KMS-11 (cell line): ENCODE results near the gene NLRC5.

Experiments
- H2AFZ ChIP-seq: fragments of 200-600 bp; sonication (generic); 2 replicates; pipeline ENCODE4 v1.6.1; 2016; ENCODE audit warnings: antibody characterized with exemption, mixed run types, low read depth
- H3K27ac ChIP-seq: fragments of 200-600 bp; sonication (generic); 2 replicates; pipeline ENCODE4 v1.6.1; 2016; ENCODE audit warnings: mild to moderate bottlenecking, mixed run types
- H3K27me3 ChIP-seq: fragments of 200-600 bp; sonication (generic); 2 replicates; pipeline ENCODE4 v1.6.1; 2017; ENCODE audit warnings: mild to moderate bottlenecking, low read depth, mixed run types, moderate library complexity; ENCODE audit not compliant: insufficient read depth
- H3K36me3 ChIP-seq: fragments of 200-600 bp; sonication (generic); 2 replicates; pipeline ENCODE4 v1.6.1; 2017; ENCODE audit warnings: mild to moderate bottlenecking, mixed run types; ENCODE audit not compliant: insufficient read depth
- H3K4me1 ChIP-seq: fragments of 200-600 bp; sonication (generic); 2 replicates; pipeline ENCODE4 v1.6.1; 2016; ENCODE audit warnings: mild to moderate bottlenecking, low read depth, mixed run types; ENCODE audit not compliant: poor library complexity, severe bottlenecking
- H3K4me2 ChIP-seq: fragments of 200-600 bp; sonication (generic); 2 replicates; pipeline ENCODE4 v1.7.0; 2016; ENCODE audit warnings: mild to moderate bottlenecking, mixed run types
- H3K4me3 ChIP-seq: fragments of 200-600 bp; sonication (generic); IDR thresholded peaks from 2 replicates; pipeline ENCODE4 v1.6.1; 2017; ENCODE audit warnings: low read depth, low read length, mixed read lengths; ENCODE audit not compliant: insufficient read depth
- H3K79me2 ChIP-seq: fragments of 200-600 bp; sonication (generic); 2 replicates; pipeline ENCODE4 v1.6.1; 2016; ENCODE audit warnings: low read depth, mixed run types; ENCODE audit not compliant: insufficient read depth
- H3K9ac ChIP-seq: fragments of 200-600 bp; sonication (generic); 2 replicates; pipeline ENCODE4 v1.6.1; 2016; ENCODE audit warnings: mild to moderate bottlenecking, mixed run types
- H4K20me1 ChIP-seq: fragments of 200-600 bp; sonication (generic); 2 replicates; pipeline ENCODE4 v1.6.1; 2016; ENCODE audit warnings: mild to moderate bottlenecking, mixed run types; ENCODE audit not compliant: insufficient read depth
- TF ChIP-seq, protein P1 (sequence below): fragments of 200-600 bp; sonication (generic); conservative IDR thresholded peaks from 2 replicates; pipeline ENCODE4 v1.6.1; 2017; ENCODE audit warnings: low read depth, mild to moderate bottlenecking, antibody characterized with exemption, low read length, moderate library complexity, mixed read lengths

The NLRC5 gene, protein sequence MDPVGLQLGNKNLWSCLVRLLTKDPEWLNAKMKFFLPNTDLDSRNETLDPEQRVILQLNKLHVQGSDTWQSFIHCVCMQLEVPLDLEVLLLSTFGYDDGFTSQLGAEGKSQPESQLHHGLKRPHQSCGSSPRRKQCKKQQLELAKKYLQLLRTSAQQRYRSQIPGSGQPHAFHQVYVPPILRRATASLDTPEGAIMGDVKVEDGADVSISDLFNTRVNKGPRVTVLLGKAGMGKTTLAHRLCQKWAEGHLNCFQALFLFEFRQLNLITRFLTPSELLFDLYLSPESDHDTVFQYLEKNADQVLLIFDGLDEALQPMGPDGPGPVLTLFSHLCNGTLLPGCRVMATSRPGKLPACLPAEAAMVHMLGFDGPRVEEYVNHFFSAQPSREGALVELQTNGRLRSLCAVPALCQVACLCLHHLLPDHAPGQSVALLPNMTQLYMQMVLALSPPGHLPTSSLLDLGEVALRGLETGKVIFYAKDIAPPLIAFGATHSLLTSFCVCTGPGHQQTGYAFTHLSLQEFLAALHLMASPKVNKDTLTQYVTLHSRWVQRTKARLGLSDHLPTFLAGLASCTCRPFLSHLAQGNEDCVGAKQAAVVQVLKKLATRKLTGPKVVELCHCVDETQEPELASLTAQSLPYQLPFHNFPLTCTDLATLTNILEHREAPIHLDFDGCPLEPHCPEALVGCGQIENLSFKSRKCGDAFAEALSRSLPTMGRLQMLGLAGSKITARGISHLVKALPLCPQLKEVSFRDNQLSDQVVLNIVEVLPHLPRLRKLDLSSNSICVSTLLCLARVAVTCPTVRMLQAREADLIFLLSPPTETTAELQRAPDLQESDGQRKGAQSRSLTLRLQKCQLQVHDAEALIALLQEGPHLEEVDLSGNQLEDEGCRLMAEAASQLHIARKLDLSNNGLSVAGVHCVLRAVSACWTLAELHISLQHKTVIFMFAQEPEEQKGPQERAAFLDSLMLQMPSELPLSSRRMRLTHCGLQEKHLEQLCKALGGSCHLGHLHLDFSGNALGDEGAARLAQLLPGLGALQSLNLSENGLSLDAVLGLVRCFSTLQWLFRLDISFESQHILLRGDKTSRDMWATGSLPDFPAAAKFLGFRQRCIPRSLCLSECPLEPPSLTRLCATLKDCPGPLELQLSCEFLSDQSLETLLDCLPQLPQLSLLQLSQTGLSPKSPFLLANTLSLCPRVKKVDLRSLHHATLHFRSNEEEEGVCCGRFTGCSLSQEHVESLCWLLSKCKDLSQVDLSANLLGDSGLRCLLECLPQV (N-terminal part only)

DNA sequence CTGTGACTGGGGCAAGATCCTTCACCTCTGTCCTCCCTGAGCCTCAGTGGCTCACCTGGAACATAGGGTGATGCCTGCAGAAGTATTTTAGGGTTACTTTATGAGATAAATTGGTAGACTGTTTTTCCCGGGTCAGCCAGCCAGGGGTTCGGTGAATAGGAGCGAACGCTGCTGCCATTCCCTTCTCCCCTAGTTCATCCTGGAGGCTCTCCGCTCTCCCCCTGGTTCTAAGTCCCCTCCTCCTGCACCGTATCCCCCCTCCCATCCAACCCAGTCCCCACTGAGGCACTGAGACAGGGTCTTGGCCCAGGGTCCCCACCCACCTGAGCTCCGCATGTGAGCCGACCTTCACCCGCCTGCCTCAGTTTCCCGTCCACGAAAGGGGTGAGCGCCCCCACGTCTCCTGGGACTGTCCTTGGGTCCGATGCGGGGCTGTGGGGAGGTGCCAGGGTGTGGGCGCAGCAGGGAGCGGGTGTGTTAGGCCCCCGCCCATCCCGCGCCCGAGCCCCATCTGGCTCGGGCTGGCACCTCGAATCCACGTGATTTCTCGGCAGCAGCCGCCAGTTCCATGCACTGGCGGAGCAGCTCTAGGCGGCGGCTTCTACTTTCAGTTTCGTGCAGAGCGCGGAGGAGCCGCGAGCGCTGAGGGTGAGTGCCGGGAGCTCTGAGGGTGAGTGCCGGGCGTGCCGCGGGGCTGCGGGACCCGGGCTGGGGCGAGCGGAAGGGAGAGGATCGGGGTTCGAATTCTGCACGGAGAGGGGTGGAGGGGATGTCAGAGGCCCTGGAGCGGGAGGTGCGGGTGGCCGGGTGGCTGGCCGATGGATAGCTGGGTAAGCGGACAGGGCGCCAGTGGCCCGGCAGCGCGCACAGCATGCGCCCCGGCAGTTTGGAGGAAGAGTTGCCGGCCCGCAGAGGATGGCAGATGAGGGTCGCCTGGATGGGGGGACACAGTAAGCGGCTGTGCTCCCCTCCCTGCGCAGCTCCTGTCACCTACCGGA, at the start of gene NLRC5:
NLRC5 (plus strand) TSS at position 610 of the 998 bp plus-strand sequence. CDS start 31,156 bp downstream, outside the sequence.
- H3K4me2 ChIP-seq = peak within 1 kb of the TSS; percentile 95
- H3K36me3 ChIP-seq = no peaks in the 10 kb centered on the region
- peak within 1 kb of the TSS; percentile 71 for H3K9ac ChIP-seq
- H3K4me1 ChIP-seq = peaks cover 21% of the 10 kb centered on the region
- no peaks in the 10 kb centered on the region for H4K20me1 ChIP-seq
- TF ChIP-seq, protein P1, sequence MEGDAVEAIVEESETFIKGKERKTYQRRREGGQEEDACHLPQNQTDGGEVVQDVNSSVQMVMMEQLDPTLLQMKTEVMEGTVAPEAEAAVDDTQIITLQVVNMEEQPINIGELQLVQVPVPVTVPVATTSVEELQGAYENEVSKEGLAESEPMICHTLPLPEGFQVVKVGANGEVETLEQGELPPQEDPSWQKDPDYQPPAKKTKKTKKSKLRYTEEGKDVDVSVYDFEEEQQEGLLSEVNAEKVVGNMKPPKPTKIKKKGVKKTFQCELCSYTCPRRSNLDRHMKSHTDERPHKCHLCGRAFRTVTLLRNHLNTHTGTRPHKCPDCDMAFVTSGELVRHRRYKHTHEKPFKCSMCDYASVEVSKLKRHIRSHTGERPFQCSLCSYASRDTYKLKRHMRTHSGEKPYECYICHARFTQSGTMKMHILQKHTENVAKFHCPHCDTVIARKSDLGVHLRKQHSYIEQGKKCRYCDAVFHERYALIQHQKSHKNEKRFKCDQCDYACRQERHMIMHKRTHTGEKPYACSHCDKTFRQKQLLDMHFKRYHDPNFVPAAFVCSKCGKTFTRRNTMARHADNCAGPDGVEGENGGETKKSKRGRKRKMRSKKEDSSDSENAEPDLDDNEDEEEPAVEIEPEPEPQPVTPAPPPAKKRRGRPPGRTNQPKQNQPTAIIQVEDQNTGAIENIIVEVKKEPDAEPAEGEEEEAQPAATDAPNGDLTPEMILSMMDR = no peak
- H2AFZ ChIP-seq = peak within 1 kb of the TSS; percentile 92
- H3K27me3 ChIP-seq = no peaks in the 10 kb centered on the region
- H3K27ac ChIP-seq = peak within 1 kb of the TSS; percentile 44
- H3K4me3 ChIP-seq = no peak within 1 kb of the TSS
- H3K79me2 ChIP-seq = no peaks in the 10 kb centered on the region

DNA sequence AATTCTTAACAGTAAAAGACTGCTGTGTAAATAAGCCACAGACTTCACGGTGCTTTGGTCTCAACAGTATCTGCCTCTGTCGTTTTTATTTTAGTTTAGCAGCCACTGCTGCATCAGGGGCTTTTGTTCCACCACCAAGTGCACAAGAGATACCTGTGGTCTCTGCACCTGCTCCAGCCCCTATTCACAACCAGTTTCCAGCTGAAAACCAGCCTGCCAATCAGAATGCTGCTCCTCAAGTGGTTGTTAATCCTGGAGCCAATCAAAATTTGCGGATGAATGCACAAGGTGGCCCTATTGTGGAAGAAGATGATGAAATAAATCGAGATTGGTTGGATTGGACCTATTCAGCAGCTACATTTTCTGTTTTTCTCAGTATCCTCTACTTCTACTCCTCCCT, 49.6 kb upstream of the NLRC5 start:
- Histone ChIP-seq H3K4me2 (peak overlapping the region; percentile 100), H3K36me3 (peaks cover 47% of the 10 kb centered on the region), H4K20me1 (no peaks in the 10 kb centered on the region), H3K27ac (peak overlapping the region; percentile 97), H3K79me2 (peaks cover 74% of the 10 kb centered on the region), H3K27me3 (no peaks in the 10 kb centered on the region), H2AFZ (no peak overlapping the region), H3K4me1 (peaks cover 96% of the 10 kb centered on the region), H3K4me3 (no peak overlapping the region), H3K9ac (peak overlapping the region; percentile 99)
- TF ChIP-seq, protein P1 = no peak

DNA sequence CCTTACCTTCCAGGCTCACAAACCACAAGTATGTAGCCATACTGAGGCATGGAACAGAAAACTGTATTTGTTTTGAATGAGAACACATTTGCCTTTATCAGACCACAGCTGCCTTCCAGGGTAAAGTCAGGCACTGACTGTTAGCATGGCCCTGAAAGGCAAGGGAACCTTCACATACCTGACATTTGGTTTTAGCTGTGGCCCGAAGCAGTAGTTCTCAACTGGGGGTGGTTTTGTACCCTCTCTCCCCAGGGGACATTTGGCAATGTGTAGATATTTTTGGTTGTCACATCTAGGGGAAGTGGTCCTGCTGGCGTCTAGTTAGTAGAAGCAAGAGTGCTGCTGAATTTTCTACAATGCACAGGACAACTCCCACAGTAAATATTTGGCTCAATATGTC, 48.3 kb upstream of the NLRC5 start:
- H3K9ac ChIP-seq = peak overlapping the region; percentile 99; the same call in 1 of the 2 replicates
- H4K20me1 ChIP-seq = no peaks in the 10 kb centered on the region
- TF ChIP-seq, protein P1 = no peak
- peak overlapping the region; percentile 97 for H3K27ac ChIP-seq
- H3K27me3 ChIP-seq = no peaks in the 10 kb centered on the region
- no peak overlapping the region for H2AFZ ChIP-seq
- H3K4me3 ChIP-seq = no peak overlapping the region
- peaks cover 61% of the 10 kb centered on the region for H3K79me2 ChIP-seq
- H3K4me2 ChIP-seq = peak overlapping the region; percentile 100
- H3K36me3 ChIP-seq = peaks cover 35% of the 10 kb centered on the region
- H3K4me1 ChIP-seq = peaks cover 97% of the 10 kb centered on the region
